ENCODE results near the gene NSFL1C.

DNA sequence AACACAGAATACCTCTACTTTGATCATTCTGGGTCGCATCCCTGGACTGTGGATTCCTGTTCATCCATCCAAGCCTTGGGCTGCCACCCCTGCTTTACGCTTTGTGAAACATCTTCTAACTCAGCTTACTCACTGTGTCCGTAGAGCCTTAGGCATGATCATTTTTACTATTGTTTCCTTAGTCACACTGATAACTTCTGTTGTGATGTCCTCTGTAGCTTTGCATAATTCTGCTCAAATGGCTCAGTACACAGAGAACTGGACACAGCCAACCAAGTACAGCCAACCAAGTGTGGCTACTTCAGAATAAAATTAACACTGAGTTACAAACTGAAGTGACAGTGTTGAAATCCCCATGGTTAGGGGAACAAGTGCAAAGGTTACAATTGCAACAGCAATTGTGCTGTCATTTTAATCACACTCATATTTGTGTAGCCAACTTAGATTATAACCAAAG, 65.2 kb downstream of the NSFL1C start:
- TF ChIP-seq CTCF (conservative IDR thresholded peaks at IDR 0.05): no peak
- TF ChIP-seq EZH2 (IDR thresholded peaks at IDR 0.05; ENCODE audit: low read depth): no peak
